ENCODE data around the gene C1QTNF6.
"Not testable (repeated sequence)": the region's sequence is repeated elsewhere in the genome, so short reads cannot be mapped to it uniquely, and the experiment has no call there.

Gene C1QTNF6

DNA sequence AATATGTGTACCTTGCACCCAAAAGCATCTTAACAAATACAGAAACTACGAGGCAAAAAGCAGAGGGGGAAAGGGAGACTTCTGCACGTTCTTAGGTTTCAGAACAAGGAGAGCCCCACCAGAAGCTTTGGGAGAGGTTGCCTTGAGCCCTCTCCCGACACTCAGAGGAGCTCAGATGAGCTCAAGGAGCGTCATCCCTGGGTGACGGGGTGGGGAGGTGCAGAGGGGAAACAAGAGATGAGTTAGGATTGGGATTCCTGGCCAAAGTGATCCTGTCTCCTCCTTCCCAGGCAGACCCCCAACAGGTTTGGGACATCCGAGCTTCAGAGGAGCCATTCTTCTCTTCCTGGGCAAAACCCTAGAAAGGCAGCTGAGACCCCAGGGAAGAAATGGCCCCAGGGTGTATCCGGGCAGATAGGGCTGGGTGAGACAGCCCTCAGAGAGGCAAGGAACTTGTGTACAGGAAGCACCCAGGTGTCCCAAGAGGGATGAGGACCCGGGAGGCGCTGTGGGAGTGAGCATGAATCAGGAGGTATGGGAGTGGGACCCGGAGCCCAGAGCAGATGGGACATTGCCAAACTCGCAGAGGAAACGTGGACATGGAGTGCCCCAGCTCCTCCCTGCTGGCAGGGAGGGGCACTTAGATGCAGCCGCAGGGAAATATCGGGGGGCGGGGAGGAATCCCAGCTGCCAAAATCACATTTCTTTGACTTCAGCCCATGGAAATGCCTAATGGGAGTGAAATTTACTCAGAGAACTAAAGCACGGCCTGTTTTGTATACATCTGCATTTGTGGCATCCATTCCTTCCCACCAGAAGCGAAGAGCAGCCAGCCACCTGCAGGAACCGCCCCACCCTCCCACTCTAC, 12.4 kb downstream of the C1QTNF6 start:
- DNase-seq, result no peak

DNA sequence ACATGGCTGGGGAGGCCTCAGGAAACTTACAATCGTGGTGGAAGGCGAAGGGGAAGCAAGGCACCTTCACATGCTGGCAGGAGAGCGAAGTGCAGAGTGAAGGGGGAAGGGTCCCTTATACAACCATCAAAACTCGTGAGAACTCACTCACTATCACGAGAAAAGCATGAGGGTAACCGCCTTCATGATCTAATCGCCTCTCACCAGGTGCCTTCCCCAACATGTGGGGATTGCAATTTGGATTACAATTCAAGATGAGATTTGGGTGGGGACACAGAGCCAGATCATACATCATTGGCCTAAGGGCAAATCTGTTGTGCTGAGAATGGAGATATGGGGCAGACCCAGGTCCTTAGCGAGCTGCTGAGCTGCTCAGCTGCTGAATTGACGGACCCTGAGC, 13.1 kb downstream of the C1QTNF6 start:
- no peak for DNase-seq

DNA sequence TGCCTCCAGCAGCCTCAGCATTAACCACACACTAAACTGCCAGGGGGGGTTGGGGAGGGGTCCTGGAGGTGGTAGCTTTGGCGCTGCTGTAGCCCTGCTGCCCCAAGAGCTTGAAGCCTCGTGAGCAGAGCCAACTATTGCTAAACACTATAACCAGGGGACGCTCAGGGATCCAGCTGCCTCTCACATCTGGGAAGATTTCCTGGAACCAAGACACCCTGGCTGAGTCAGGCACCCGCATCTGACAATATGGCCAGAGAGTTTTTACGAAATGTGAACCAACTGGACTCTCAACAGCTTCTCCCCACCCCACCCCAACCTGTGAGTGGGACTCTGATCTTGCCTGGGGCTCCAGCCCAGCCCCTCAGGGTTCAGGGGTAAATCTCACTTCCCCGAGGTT, 14.3 kb downstream of the C1QTNF6 start:
- no peak for DNase-seq

DNA sequence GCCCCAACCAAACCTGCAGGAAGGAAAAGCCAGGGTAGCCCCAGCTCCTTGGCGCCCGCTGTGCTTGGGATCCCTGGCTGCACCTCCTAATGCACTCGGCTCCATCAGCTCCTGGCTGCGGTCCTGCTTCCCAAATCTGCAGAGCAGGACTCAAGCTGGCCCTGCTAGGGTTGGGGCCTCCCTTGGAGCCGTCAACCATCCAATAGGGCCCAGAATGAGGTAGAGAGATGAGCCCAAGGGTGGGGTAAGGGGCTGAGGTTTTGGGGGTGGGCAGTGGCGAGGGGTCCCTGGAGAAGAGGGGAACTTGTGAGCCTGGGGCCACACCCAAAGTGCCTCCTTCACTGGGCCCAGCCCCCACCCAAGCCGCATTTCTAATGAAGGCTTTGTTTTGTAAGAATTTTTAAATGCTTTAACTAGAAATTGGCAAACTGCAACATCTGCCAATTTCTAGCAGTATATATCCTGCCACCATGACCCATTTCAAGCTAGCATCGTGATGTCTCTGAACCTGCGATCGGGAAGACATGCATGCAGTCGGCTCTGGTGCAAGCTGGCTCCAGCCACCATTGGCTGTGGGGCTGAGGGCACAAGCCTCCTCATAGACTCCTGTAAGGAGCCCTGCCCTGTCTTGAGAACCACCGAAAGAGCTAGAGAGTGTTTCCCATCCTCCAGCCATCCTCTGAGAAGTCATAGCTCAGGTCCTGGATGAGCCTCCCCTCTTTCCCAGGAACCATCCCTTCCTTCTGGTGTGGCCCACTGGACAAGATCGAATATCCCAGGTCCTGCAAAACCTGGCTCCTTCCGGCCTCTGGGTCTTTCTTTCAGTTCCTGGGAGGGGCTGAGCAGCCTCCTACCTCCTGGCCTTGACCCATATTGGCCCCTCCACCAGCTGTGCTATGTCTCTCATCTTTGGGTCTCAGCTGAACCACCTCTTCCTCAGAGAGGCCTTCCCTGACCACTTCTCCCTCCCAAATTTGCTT, 15.5 kb downstream of the C1QTNF6 start:
- DNase-seq, result no peak

DNA sequence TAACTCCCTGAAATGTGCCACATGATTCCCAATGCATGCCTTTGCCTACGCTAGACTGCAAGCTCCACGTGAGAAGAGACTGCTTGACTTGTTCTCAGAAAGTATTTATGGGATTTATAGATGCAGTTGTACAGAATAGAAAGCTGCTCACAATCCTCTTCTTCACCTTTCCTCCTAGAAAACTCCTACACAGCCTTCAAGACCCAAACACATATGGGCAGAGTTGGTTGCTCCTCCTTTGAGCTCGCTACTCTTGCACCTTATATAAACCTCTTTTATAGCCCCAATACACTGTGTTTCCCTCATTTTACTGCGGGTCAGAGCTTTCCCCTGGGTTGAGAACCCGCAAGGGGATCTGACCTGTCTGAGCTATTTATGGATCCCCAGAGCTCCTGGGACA, 16.4 kb downstream of the C1QTNF6 start:
- no peak for DNase-seq

DNA sequence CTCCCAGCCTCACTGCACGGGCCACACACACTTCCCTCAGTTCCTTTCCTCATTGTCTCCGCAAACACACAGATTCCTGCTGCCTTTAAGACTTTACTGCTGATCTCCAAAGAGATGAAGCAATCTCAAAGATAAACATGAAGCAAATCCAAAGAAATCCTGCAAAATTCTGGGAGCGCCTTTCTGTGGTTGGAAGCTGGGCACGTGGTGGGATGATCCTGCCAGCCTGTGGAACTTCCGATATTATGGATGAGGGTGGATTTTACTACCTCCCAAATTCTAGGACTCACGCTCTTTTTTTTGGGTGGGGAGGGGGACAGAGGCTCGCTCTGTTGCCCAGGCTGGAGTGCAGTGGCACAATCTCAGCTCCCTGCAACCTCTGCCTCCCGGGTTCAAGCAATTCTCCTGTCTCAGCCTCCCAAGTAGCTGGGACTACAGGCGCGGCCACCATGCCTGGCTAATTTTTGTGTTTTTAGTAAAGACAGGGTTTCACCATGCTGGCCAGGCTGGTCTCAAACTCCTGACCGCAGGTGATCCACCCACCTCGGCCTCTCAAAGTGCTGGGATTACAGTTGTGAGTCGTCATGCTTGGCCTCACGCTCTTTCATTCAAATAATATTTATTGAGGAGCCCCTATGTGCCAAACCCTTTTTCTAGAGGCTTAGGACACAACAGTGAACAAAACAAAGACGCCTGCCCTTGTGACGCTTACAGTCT, 17.2 kb downstream of the C1QTNF6 start:
- DNase-seq, result not testable (repeated sequence)

DNA sequence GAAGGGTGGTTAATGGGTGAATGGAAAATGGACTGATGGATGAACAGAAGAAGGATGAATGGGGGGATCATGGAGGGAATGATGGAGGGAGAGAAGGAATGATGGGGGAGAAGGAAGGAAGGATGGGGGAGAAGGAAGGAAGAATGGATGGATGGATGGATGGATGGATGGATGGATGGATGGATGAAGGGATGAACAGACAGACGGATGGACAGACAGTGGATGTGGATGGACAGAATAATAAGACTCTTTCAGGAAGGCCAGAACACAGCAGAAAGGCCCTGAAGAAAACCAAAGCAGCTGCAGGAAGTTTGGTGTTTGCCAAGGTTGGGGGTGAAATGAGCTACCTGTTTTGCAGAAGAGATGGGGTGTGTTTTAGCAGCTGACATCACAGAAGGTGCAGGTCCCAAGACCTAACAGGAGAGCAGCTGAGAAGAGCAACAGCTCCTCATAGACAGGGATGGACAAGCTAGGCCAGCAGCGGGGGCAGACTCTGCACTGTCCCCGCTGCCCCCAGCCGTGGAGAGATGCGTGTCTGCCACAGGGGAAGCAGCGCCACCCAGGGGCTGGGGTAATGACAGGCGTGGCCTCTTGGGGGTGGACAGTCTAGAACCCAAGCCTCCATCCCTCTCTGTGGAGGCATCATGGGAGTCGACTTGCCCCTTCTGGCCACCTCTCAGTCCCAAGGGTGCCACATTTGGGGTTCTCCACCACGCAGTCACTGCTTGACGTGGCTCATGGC, 17.9 kb downstream of the C1QTNF6 start:
- no peak for DNase-seq

DNA sequence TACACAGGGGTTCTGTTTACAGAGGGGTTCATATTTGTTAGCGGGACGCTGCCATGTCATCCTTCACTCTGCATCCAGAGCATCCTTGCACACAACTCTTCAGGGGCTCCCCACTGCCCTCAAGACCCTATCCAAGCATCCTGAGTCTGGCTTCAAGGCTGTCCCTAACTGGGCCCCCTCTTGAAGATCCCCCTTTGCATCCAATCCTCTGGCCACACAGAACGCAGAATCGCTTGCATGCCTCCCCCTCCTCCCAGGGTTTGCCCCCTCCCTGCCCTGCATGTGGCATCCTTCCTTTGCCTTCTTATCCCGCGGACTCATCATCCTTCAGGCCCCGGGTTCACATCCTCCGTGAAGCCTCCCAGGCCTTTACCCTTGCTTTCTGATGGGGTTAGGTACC, 18.6 kb downstream of the C1QTNF6 start:
- no peak for DNase-seq

DNA sequence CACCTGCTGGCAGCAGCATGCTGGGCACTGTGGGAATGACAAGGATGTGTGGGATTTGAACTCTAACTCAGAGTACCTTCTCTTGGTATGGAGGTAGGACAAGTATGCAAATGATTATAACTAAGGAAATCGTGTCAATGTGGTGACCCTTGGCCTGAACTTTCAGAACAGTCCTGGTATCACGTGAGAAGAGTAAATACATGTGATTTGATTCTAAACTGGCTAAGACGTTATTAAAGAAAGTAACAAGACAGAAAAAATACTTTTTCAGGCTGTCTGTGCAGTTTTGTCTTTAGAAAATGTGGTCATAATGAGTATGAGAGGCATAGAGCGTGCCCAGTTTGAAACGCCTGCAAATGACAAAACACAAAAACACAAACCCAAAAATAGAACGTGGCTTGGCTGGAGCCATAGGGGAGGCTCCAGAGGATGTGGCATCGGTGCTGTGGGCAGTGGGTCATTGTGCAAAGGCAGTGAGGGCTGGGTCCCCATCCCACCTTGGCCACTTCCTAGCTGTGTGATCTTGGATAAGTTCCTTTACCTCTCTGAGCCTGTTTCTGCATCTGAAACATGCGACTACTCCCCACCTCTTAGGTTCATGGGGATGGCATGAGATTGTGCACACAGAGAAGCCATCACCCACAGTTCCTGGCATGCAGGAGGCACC, 19.9 kb downstream of the C1QTNF6 start:
- no peak for DNase-seq

DNA sequence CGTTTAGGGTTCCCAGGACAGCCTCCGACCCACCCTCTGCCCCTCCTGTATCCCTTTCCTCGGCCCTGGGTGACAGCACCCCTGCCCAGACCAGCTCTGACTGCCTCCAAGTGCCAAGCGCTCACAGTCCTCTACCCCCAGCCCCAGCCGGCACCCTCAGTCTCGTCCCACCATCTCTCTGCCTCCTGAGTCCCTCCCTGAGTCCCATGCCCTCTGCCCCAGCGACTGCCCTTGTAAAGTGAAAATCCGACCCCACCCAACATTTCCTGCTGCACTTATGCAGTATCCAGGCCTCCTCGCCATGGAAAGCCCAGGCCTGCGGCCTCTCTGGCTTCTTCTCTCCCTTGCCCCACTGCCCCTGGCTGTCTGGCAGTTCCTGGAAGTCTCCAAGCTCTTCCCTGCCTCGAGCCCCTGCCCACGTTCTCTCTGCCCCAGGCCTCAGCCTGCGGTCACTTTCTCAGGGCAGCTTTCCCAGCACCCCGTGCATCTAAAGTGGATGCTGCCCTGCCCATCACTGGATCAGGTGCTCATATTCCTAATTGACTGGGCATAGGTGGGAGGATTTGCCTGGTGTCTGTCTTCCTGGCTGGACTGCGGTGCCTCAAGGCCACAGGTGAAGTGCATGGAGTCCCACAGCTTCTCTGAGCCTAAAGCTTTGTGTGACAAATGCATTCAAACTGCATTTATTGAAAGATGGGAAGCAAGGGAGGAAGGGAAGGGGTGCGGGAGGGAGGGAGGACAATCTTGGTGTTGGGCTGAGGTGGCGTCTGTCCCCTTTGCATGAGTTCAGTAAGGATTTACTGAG, 20.7 kb downstream of the C1QTNF6 start:
- DNase-seq, result no peak

DNA sequence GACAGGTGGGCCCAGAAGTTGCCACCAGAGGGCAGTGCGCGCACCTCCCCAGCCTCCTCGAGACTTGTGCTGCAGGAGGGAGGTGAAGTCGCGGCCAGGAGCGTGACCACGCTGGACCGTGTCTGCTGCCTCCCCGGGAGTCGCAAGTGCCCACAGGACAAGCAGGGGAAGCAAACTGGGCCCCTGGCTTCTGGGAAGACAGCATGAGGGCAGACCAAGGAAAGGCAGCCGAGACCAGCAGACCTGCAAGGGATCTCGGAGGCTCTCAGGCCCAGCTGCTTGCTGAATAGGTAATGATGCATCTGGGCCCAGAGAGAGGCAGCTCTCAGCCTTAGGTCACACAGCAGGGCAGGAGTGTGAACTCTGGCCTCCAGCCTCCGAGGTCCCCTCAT, 21.4 kb downstream of the C1QTNF6 start:
- DNase-seq, result peak; percentile 30

DNA sequence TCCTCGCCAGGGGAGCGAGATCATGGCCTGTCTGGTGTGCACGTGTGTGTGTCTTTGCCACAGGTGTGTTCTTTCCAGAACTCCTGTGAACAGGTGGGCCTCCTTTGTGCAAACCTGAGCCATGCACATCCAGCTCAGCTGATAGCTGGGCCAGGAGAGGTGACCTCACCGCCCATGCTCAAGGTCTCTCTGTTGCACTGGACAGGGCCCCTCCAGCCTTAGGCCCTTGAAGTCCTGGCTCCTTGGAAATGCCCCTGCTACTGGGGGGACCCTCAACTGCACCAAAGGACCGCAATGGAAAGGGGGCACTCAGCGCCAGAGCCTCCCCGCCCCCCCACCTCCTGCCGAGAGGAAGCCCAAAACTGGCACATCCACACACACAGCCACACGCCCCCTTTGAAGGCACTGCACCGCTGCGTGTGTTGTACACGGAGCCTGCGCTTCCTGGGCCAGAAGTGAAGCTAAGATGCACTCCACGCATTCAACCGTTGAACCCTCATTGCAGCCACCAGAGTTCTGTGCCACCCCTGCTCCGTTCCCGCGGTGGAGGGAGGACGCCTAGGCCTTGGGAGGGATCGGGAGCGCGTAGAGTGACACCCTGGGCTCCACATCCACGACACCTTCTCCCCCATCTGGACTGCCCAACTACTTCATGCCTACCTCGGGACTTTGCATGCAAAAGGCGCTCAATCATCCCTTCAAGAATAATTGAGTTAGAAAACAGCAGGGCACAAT, 21.9 kb downstream of the C1QTNF6 start:
- DNase-seq, result no peak

DNA sequence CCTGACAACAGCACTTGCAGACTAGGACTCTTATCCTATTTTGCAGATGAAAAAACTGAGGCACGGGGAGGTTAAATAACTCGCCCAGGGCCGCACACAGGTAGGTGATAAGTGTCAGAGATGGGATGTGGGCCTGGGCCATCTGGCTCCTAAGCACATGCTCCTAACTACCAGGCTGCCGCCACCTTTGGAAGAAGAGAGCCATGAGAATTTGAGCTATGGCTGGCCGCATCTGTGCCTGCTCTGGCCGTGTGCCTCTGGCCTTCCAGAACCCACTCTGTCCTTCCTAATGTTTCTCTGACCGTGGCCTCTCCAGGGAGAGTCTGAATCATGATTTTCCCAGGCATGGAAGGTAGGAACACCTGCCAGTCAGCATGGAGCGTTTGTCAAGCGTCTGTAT, 23.0 kb downstream of the C1QTNF6 start:
- DNase-seq, result no peak

DNA sequence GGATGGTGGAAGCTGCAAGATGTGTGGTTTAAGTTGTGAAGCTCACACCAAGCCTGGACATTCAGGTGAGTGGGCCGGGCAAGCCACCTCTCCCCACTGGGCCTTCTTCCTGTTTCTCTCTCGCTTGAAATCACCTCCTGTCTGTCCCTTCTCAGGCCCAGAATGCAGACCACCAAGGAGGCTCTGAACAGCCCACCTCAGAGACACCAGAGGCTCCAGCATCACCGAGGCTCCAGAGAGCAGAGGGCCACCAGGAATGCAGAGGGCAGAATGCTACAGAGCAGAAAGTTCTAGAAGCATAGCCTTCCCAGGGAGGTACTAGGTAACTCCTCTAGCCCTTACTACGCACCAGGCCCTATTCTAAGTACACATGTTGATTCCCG, 23.6 kb downstream of the C1QTNF6 start:
- DNase-seq, result no peak

DNA sequence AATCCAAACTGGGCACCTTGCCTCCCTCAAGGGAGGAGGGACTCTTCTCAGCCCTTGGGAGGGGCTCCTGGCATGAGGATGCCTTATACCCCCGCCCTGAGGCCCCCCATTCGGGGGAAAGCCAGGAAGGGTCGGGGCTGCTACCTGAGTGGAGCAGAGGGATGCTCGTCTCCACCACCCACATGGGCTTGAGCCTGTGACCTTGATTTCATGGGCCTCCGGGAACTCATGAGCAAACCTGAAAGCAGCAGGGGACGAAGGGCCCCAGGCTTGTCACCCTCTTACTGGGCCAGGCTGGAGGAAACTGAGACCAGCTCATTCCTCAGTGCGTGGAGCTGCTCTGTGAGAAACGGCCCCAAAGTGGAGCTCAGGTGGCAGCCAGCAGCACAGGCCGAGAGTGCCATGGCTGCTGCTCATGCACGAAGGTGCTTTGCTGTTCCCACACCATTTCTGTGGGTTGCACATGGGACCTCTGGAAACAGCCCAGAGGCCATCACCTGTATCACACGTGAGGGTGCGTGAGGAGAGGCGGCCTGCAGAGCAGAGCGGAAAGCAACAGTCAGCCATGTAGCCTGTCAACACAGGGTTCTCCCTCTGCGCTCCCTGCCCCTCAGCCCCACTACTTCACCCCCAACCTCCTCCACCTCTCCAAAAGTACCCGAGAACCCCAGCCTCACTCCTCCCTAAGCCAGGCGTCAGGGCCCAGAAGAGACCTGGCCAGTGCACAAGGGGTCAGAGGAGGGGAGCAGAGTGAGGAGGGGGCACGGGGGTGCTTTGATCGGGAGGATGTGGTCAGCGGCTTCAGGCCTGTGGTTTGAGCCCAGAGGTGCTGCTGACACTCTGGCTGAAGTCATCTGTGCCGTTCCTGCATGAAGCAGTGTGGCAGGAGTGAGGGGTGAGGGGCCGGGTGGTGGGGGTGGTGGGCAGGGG, 24.2 kb downstream of the C1QTNF6 start:
- DNase-seq, result no peak

DNA sequence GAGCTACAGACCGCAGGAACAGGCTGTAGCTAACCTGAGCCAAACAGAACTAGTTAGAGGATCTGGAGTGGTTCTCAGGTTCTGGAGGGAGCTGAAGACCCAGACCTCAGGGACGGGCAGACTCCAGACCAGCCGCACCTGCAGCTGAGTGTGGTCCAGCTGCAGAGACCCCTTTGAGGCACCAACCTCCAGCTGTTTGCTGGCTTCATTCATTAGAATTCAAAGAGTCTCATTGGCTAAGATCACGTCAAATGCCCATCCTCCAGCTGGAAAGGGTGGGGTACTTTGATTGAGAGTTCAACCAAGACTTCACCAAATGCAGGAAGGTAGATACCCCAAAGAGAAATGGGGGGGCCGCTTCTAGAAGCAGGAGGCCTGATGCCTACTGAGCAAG, 25.0 kb downstream of the C1QTNF6 start:
- no peak for DNase-seq

DNA sequence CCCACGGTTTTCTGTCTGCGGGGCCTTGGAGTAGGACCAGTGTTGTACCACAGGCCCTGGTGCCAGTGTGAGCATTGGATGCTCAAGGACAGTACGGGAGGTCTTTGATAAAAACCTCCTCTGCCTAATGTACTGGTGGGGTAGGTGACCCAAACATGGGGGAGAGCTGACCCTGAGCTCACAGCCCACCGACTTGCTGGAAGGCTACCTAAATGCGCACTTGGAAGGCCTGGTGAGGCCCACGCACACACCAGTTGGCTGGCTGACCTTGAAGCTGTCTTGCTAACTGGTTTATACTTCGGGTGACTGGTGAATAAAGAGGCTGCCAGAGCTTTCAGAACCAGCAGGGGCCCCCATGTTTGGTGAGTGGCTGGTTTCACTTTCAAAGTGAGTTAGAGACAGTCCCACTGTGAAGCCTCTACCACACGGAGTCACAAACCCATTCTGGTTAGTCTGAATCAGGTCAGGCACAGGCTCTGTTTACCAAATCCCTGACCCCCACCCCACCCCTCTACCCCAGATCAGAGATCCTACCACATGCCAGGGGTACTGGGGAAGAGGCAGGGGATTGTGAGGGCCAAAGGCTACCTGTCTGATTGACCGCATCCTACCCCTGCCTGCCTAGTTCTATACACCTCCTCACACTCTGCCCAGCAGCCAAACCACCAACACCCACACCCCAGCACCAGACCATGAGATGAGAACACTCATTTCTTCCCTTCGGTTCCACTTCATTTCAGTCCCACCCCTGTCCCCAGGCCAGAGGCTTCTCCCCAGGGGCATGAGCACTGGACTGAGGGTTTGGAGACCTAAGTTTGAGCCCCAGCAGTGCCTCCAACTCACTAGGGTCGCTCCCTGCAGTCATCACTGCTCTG, 25.6 kb downstream of the C1QTNF6 start:
- DNase-seq, result no peak

DNA sequence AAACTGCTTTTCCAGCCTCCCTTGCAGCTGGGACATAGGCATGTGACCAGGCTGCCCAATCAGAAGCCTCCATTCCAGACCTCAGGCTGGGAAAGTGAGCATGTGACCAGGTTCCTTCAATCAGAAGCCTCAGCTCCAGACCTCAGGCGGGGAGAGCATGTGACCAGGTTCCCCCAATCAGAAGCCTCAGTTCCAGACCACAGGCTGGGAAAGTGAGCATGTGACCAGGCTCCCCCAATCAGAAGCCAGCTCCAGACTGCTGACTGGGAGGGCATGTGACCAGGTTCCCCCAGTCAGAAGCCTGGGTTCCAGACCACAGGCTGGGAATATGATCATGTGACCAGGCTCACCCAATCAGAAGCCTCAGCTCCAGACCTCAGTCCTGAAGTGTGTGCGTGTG, 26.6 kb downstream of the C1QTNF6 start:
- DNase-seq, result no peak

Data from NCI-H2029 (cell line).